ENCODE results near the gene PLK5.
"Not testable (repeated sequence)": the region's sequence is repeated elsewhere in the genome, so short reads cannot be mapped to it uniquely, and the experiment has no call there.

Gene PLK5

GRCh38 chr19:1508507-1508856, 15.4 kb upstream of the PLK5 start:
- no peak for DNase-seq

DNA sequence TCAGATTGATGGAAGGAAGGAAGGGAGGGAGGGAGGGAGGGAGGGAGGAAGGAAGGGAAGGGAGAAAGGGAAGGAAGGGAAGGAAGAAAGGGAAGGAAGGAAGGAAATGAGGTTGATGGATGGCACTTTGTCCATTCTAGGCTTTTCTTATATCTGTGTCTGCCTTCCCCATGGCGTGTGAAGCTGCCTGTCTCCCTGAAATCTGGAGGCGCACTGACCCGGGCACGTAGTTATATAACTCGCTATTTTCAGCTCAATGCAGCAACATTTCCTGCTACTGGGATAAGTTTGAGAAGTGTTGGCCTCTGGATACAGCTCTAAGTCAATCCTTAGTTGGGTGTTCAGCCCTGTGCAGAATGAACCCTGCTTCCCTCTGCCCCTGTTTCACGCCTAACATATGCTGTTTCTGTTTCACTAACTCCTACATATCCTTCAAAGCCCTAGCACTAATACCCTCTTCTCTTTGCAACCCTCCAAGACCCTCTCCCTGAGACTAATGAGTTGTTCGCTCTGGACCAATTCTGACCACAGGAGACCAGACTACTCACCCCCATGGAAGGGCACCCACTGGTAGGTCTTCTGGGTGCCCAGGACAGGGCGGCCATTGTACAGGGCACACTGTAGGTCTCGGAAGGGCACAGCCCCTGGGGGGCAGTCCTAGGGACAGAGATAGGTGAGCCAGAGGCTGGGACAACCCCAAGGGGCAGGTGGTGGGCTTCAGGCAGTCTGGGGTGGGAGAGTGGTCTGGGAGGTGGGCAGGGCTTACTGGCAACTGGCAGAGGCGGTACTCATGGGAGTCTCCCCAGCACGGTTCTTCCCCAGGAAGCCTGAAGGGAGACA, 14.1 kb upstream of the PLK5 start:
- no peak for DNase-seq

- no peak for DNase-seq
Observed at GRCh38 chr19:1510442-1510806, 13.5 kb upstream of the PLK5 start.

DNA sequence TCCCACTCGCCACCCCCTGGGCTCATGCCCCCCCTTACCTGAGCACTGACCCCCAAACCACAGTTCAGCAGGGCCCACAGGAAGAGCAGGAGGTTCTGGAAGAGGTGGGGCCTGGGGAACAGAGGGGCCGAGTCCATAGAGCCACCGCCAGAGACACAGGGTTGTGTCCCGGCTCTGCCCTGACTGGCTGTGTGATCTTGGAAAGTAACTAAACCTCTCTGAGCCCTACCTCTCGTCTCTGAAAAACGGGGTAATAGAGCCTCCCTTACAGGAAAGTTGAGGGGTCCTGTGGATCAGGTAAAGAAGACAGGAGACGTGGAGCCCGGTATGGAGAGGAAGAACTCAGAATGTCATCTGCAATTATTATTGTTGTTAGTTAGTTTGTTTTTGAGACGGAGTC, 13.1 kb upstream of the PLK5 start:
- DNase-seq, result no peak

GRCh38 chr19:1511318-1512317, 12.3 kb upstream of the PLK5 start:
- no peak for DNase-seq

DNA sequence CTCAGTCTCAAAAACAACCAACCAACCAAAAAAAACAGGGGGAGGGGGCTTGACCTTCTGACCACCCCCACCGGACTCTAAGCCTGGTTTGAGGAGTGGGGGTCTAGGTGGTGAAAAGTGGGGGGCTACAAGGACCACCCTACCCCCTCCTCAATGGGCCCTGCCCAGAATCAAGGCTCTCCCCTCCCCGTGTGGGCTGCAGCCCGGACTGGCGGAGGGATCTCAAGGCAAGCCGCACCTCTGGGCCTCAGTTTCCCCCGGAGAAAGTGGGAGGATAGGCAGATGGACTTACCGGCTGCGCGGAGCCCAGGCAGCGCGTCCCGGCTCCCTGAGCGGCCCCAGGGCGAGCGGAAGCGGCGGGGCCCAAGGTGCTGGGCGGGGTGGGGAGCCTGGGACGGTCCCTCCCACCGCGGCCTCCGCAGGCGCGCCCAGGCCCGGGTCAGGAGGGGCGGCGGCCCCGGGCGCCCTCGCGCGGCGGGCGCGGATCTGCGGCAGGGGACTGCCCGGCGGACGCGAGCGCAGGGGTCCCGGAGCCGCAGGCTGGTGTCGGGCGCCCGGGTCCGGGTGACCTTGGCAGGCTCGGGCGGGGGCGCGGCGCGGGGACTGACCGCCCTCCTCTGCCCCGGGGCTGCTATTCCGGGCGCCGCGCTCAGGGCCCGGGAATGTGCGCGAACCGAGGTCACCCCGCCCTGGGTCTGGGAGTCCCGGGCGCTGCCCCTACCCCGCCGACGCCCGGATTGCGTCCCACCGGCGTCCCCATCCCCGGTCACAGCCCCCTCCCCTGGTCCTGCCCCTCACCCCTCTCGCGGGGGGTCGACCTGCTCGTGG, 11.0 kb upstream of the PLK5 start, which contains the start of gene ADAMTSL5:
ADAMTSL5 (minus strand) TSS at position 349 of the 828 bp plus-strand sequence. CDS start 2,076 bp downstream, outside the sequence.
- no peak for DNase-seq

DNA sequence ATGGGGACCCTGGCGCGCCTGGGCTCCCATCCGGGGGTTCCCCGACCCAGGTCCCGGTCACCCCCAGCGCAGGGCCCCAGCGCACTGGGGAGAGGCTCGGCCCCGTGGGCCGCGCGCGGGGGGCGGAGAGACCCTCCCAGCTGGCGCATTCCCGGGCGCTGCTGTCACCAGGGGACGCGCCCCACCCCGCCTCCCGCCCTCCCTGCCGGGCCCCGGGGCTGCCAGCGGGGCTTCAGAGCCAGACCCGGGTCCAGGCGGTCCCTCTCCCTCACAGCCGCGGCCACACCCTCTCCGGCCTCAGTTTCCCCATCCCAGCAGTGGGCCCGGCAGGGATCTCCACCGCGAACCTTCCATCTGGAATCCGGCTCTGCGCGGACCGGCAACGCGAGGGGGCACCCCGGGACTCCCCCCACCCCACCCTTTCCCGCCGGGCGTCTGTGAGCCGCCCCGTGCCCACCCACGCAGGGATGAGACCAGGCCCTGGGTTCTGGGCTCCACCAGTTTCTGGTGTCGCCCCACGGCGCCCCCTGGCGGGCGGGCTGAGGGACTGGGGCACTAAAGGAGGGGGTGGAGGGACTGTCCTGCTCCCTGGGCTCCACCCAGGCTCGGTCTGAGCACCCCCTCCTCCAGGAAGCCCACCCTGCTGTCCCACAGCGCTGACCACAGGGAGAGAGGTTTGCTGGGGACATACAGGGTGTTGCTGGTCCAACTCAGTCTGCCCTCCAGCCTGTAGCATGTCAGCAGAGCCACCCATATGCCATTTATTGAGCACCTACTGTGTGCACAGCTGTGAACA, 10.2 kb upstream of the PLK5 start:
- peak; percentile 7 for DNase-seq

DNA sequence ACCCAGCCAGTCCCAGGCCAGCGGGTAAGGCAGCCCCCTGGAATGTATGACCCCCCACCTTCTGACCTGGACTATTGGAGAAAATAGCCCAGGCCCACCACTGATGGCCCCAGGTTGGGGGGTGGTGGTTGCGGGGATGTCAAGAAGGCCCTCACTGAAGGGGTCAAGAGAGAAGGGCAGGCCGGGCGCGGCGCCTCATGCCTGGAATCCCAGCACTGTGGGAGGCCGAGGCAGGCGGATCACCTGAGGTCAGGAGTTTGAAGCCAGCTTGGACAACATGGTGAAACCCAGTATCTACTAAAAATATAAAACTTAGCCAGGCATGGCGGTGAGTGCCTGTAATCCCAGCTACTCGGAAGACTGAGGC, 9.6 kb upstream of the PLK5 start:
- no peak for DNase-seq

DNA sequence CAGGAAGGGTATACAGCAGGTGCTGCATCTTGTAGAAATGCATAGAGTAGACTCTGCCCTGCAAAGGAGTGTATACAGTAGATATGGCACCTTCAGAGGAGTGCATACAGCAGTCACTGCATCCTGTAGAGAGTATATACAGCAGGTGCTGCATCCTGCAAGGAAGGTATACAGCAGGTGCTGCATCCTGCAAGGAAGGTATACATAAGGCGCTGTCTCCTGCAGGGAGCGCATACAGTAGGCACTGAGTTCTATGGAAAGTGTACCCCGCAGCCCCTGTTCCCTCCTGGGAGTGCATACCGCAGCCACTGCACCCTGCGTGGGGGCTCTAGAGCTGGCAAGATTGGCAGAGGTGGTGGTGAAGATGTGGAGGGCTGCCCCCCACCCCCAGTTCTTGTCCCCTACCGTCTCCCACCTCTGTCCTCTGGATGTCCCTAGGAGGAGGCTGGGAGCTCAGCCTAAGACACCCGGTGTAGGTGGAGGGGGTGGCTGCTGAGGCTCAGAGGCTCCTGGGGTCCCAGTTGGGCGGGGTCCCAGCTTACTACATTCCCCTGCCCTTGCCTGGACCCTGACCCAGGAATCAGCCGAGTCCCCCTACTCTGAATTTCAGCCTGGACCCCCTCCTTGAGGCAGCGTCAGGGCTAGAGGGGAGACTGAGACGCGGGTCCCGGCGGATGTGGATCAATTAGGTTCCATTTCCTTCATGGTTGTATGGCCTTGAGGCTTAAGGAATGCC, 8.7 kb upstream of the PLK5 start:
- no peak for DNase-seq

DNA sequence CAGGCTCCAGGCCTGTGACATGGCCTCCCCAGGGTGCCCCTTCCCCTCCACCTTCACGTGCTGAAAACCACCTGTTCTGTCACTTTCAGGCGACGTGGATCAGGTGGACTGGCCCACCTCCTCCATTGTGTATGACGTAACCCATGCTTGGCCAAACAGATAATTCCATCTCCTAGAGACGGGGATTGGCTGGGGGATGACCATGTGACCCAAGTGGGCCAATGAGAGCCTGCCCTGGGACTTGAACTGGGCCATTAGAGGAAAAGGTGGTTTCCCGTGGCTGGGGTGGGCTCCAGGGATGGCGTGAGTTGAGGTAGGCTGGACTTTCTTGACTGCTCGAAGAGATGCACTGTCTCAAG, 7.5 kb upstream of the PLK5 start:
- DNase-seq, result no peak

- DNase-seq, result no peak
Observed at GRCh38 chr19:1518471-1518870, 5.4 kb upstream of the PLK5 start.

DNA sequence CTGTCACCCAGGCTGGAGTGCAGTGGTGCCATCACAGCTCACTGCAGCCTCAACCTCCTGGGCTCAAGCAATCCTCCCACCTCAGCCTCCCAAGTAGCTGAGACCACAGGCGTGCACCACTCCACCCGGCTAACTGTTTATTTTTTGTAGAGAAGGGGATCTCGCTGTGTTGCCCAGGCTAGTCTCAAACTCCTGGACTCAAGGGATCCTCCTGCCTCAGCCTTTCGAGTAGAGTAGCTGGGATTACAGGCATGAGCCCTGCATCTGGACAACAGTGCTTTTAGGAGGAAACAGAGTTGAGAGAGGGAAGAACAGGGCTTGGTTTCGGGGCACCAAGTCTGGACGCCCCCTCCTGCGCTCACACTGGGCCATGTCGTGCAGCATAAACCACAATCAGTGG, 4.1 kb upstream of the PLK5 start:
- DNase-seq, result not testable (repeated sequence)

- no peak for DNase-seq
Observed at GRCh38 chr19:1520203-1520780, 3.6 kb upstream of the PLK5 start.

DNA sequence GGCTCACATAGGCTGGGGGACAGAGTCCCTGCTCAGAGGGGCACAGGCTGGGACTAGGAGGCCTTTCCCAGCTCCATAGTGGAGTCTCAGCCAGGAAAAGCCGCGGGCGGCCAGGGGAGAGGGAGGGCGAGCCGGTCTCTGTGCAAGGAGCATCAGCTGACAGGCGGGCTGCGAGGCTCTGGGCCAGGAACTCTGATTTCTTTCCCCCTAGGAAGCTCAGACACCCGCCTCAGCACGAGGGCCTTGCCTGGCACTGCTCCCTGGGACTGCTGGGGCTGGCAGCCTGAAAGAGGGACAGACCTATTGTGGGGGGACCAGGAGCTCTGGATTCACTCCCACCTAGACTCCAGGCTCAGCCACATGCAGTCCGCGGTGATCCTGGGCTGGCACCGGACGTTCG, 2.2 kb upstream of the PLK5 start:
- DNase-seq, result no peak

DNA sequence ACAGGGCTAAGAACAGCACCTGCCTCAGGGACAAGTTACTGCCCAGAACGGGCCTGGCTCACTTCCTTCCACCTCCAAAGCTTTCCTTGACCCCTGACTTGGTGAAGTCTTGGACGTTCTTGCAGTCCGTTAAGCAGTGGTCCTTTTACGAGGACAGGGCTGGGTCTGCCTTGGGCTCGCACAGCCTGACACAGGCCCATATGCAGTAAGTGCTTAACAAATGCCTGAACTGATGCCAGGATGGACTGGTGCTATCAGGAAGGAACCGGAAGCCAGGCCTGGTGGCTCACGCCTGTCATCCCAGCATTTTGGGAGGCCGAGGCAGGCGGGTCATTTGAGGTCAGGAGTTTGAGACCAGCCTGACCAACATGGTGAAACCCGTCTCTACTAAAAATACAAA, 1.8 kb upstream of the PLK5 start:
- DNase-seq, result no peak

- no peak for DNase-seq
Observed at GRCh38 chr19:1522838-1523237, 1.0 kb upstream of the PLK5 start.

GRCh38 chr19:1524287-1524971, 552 bp downstream of the PLK5 start:
- no peak for DNase-seq

- DNase-seq, result no peak
Observed at GRCh38 chr19:1524972-1525325, 1.1 kb downstream of the PLK5 start.

DNA sequence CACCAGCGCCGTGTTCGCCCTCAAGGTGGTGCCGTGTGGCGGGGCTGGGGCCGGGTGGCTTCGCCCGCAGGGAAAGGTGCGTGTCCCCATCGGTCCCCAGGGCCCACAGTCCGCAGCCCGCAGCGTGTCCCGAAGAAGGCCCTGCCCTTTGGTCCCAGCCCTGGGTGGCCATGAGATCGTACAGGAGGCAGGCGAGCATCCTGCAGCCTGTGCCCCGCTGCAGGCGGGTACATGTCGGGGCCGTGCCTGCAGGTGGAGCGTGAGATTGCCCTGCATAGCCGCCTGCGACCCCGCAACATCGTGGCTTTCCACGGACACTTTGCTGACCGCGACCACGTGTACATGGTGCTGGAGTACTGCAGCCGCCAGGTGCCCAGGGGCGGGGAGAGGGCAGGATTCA, 1.5 kb downstream of the PLK5 start:
- DNase-seq, result no peak

GRCh38 chr19:1526066-1526778, 2.3 kb downstream of the PLK5 start:
- DNase-seq, result no peak

Measured in NCI-H774 (cell line).